ENCODE results near the gene GTF2B. TPM values are rescaled to one million over a fixed set of nuclear protein-coding genes. Genes with fewer than 3 reads are reported as not detected.

The GTF2B gene
- total RNA-seq, 1 experiment from 2014 or later = 27.0 TPM

Other genes starting within 250 kb of the GTF2B start
- 74.1 TPM for gene PKN2, start 207.3 kb downstream of the GTF2B start, total RNA-seq (2021; ENCODE audit: unreplicated experiment)
- gene KYAT3, start 101.1 kb upstream of the GTF2B start, total RNA-seq (2021; ENCODE audit: unreplicated experiment) = 18.5 TPM
- 9.6 TPM for gene RBMXL1, start 101.1 kb upstream of the GTF2B start, total RNA-seq (2021; ENCODE audit: unreplicated experiment)
- gene GBP3, start 131.3 kb upstream of the GTF2B start, total RNA-seq (2021; ENCODE audit: unreplicated experiment) = 2.5 TPM
- 0.80 TPM for gene GBP1, start 173.6 kb upstream of the GTF2B start, total RNA-seq (2021; ENCODE audit: unreplicated experiment)
- gene GBP2, start 234.5 kb upstream of the GTF2B start, total RNA-seq (2021; ENCODE audit: unreplicated experiment) = 3.0 TPM

Measured in Panc1 (cell line).